HepG2 (cell line): ENCODE results near the gene NXN. TPM values are rescaled to one million over a fixed set of nuclear protein-coding genes. Genes with fewer than 3 reads are reported as not detected.

Experiments
- ATAC-seq: fragments of 200-7000 bp; cut with Tn5 transposase; 3 replicates; pipeline ENCODE4 v1.9.1; 2020; ENCODE audit warnings: mild to moderate bottlenecking, moderate library complexity
- BruUV-seq: library from RNA; stranded (reverse); fragments of 400-500 nt; replicated peaks from 2 replicates; lab custom pipeline; 2021; lab: Mats Ljungman, UMichigan
- CTCF ChIA-PET: fragments of 300-600 bp; formaldehyde crosslinking; extraction: SDS; loops from one replicate; lab custom pipeline; 2021; ENCODE audit warnings: low total read pairs, inconsistent platforms, low intra/inter-chr PET ratio; lab: Yijun Ruan, JAX
- POLR2A ChIA-PET: fragments of 350-600 bp; sonication (Branson Sonifier 250); formaldehyde crosslinking; loops from one replicate; lab custom pipeline; 2020; ENCODE audit warnings: antibody characterized with exemption, inconsistent platforms; lab: Yijun Ruan, JAX
- DNase-seq: peaks from one replicate; pipeline ENCODE4 v3.0.0-alpha.2; 2015; ENCODE audit warnings: low spot score
- FAIRE-seq: peaks from 3 replicates; lab custom pipeline; 2011; peaks lifted over from hg19 to GRCh38; lab: Jason Lieb, UNC
- H2AFZ ChIP-seq: one replicate; pipeline ENCODE4 v1.6.1; 2011; ENCODE audit warnings: low read length, inconsistent platforms
- H3K27ac ChIP-seq: fragments of 300-600 bp; 3 replicates; pipeline ENCODE4 v1.8.0; 2011; ENCODE audit warnings: mixed run types, mild to moderate bottlenecking, mixed read lengths, low read length, inconsistent platforms; ENCODE audit not compliant: insufficient read depth; ENCODE audit errors: extremely low read length
- H3K27me3 ChIP-seq, 2 experiments: fragments of 200-600 bp in 1 of 2; 2 replicates in 1 of 2; 3 replicates in 1 of 2; pipeline versions ENCODE4 v1.6.0 to v1.8.0; 2011; ENCODE audit warnings: low read length in 2 of 2, mild to moderate bottlenecking in 2 of 2, moderate library complexity in 2 of 2, inconsistent platforms in 1 of 2; ENCODE audit not compliant: insufficient read depth in 2 of 2, control insufficient read depth in 1 of 2
- H3K36me3 ChIP-seq, 2 experiments: fragments of 200-600 bp in 1 of 2; replicated peaks in 1 of 2; 2 replicates in 1 of 2; 3 replicates in 1 of 2; pipeline versions ENCODE4 v1.5.1 to v1.8.0; 2011; ENCODE audit warnings: low read length in 2 of 2, inconsistent platforms in 1 of 2; ENCODE audit not compliant: insufficient read depth in 2 of 2, control insufficient read depth in 1 of 2
- H3K4me1 ChIP-seq: 2 replicates; pipeline ENCODE4 v1.5.1; 2012; ENCODE audit warnings: low read length, inconsistent platforms; ENCODE audit not compliant: insufficient read depth
- H3K4me2 ChIP-seq: 2 replicates; pipeline ENCODE4 v1.6.0; 2011; ENCODE audit warnings: low read depth, low read length, inconsistent platforms
- H3K4me3 ChIP-seq, 3 experiments: fragments of 200-600 bp in 1 of 3; sonication (generic), shearing (Covaris generic) in 1 of 3; replicated peaks in 1 of 3; 2 replicates each; pipeline ENCODE4 v1.5.1; 2011 to 2016; ENCODE audit warnings: low read length in 3 of 3, inconsistent platforms in 2 of 3, low read depth in 2 of 3, mild to moderate bottlenecking in 2 of 3, control low read depth in 1 of 3, mixed read lengths in 1 of 3; ENCODE audit not compliant: insufficient read depth in 1 of 3
- H3K79me2 ChIP-seq: one replicate; pipeline ENCODE4 v1.6.1; 2011; ENCODE audit warnings: low read length, inconsistent platforms; ENCODE audit not compliant: insufficient read depth
- H3K9ac ChIP-seq: 2 replicates; pipeline ENCODE4 v1.6.0; 2011; ENCODE audit warnings: mild to moderate bottlenecking, low read depth, low read length, inconsistent platforms; ENCODE audit not compliant: insufficient read depth
- H3K9me3 ChIP-seq: 2 replicates; pipeline ENCODE4 v1.5.1; 2012; ENCODE audit warnings: mild to moderate bottlenecking, low read length
- H4K20me1 ChIP-seq: 2 replicates; pipeline ENCODE4 v1.6.0; 2011; ENCODE audit warnings: inconsistent platforms, mild to moderate bottlenecking, low read length, moderate library complexity; ENCODE audit not compliant: insufficient read depth
- ARHGAP35 ChIP-seq: sonication (generic); formaldehyde crosslinking; IDR thresholded peaks from 2 replicates; pipeline ENCODE4 v1.9.0; 2022; ENCODE audit warnings: mild to moderate bottlenecking, inconsistent platforms, moderate library complexity, missing genetic modification reagents, borderline replicate concordance
- CBX2 ChIP-seq, 2 experiments: fragments of 200-600 bp in 1 of 2; sonication (generic); formaldehyde crosslinking in 1 of 2; IDR thresholded peaks; 2 replicates each; pipeline versions ENCODE4 v1.7.0 to v1.8.1; 2018 to 2022; ENCODE audit warnings: low read depth in 2 of 2, low read length in 1 of 2, mild to moderate bottlenecking in 1 of 2, missing genetic modification reagents in 1 of 2
- CHD4 ChIP-seq: fragments of 200-600 bp; sonication (generic); IDR thresholded peaks from 2 replicates; pipeline ENCODE4 v1.7.0; 2017; ENCODE audit warnings: mild to moderate bottlenecking, low read length, borderline replicate concordance
- NFYB ChIP-seq: sonication (generic); formaldehyde crosslinking; IDR thresholded peaks from 2 replicates; pipeline ENCODE4 v1.4.0; 2020; ENCODE audit warnings: missing genetic modification reagents
- PRMT3 ChIP-seq: sonication (generic); formaldehyde crosslinking; IDR thresholded peaks from 2 replicates; pipeline ENCODE4 v1.8.1; 2022; ENCODE audit warnings: low read depth, mild to moderate bottlenecking, moderate library complexity, missing genetic modification reagents, borderline replicate concordance
- ZNF512B ChIP-seq: sonication (generic); formaldehyde crosslinking; IDR thresholded peaks from 2 replicates; pipeline ENCODE4 v1.5.1; 2020; ENCODE audit warnings: missing genetic modification reagents, mild to moderate bottlenecking, borderline replicate concordance
- ZNF83 ChIP-seq: sonication (generic); formaldehyde crosslinking; IDR thresholded peaks from 2 replicates; pipeline ENCODE4 v1.4.0; 2020; ENCODE audit warnings: missing genetic modification reagents, mild to moderate bottlenecking, borderline replicate concordance
- WGBS: methylation state at CpG from one replicate; pipeline ENCODE4 v1.1.6; 2017; ENCODE audit warnings: low lambda C conversion rate; 5-methylcytosine and 5-hydroxymethylcytosine counted together
- in situ Hi-C: cut with HindIII; loops from 2 replicates; pipeline ENCODE4 v1.10.0; 2017; ENCODE audit warnings: low pct_unique_long_range_greater_than_20kb; ENCODE audit not compliant: extremely low pct_ligation_motif_present
- intact Hi-C: fragments of 100-400 bp; cut with micrococcal nuclease; formaldehyde crosslinking; loops from one replicate; pipeline ENCODE4 v1.10.0; 2022; ENCODE audit not compliant: unreplicated experiment
- polyA plus RNA-seq, 8 experiments: library from polyadenylated mRNA; depleted of rRNA in 3 of 8; stranded (reverse) in 7 of 8; unstranded in 1 of 8; fragments of >200 nt; fragmentation: Illumina TruSeq in 4 of 8; extraction: Trizol in 4 of 8; gene quantifications; 2 replicates each; pipeline versions ENCODE4 v1.2.1 to v1.2.3, GENCODE V29; 2011 to 2016; ENCODE audit warnings: low read depth in 4 of 8, missing spikeins in 1 of 8, mixed read lengths in 1 of 8; ENCODE audit not compliant: insufficient read depth in 1 of 8
- total RNA-seq, 5 experiments: library from RNA; depleted of rRNA; stranded (reverse); fragments of >200 nt; fragmentation: Illumina TruSeq; extraction: Trizol; gene quantifications; 2 replicates each; pipeline ENCODE4 v1.2.3, GENCODE V29; 2016; ENCODE audit warnings: low read depth in 1 of 5

Gene NXN
- total and polyA plus RNA-seq, 2 of the 13 experiments (the other 11 are each of a cell fraction or from before 2014, with no cell fraction given), result 22.2 to 24.3 TPM

- TF ChIP-seq ZNF512B (CRISPR knock-in tag), result no peak
Measured at GRCh38 chr17:921161-921560, 58.4 kb downstream of the NXN start (continued).

GRCh38 chr17:920190-920589 lies 59.4 kb downstream of the NXN start:
- ATAC-seq (no peak), DNase-seq (no peak), FAIRE-seq (no peak)
- Histone ChIP-seq H3K4me1 (peaks cover 16% of the 10 kb centered on the region), H3K27ac (no peak overlapping the region), H3K9me3 (0 out of 2 replicates have a peak, but pooled peaks cover 5% of the 10 kb centered on the region), H3K27me3 (no peaks in the 10 kb centered on the region), H2AFZ (no peak overlapping the region), H3K79me2 (peaks cover 5% of the 10 kb centered on the region), H3K9ac (no peak overlapping the region), H4K20me1 (no peaks in the 10 kb centered on the region), H3K4me3 (no peak overlapping the region), H3K4me2 (no peak overlapping the region), H3K36me3 (no peaks in the 10 kb centered on the region)
- TF ChIP-seq PRMT3 (CRISPR knock-in tag) (no peak), CBX2 (IDR thresholded peaks at IDR 0.05; ENCODE audit: low read depth, low read length) (no peak), CBX2 (CRISPR knock-in tag; IDR thresholded peaks at IDR 0.05; ENCODE audit: low read depth) (no peak), ARHGAP35 (CRISPR knock-in tag) (no peak), NFYB (no peak), ZNF83 (CRISPR knock-in tag) (no peak), CHD4 (no peak)
- intact Hi-C loops, result no loop called here
- 97% methylated on average over 13 of the region's 16 CpGs for WGBS
- CTCF ChIA-PET, result no interaction called here
- no TSS peak for BruUV-seq
- POLR2A ChIA-PET, result no interaction called here
- in situ Hi-C loops, result no loop called here
